Panc1 (cell line): ENCODE results near the gene GPR107. TPM values are rescaled to one million over a fixed set of nuclear protein-coding genes. Genes with fewer than 3 reads are reported as not detected.

Source experiments
- ATAC-seq: fragments of 200-7000 bp; cut with Tn5 transposase; 2 replicates; pipeline ENCODE4 v1.9.1; 2020; ENCODE audit warnings: mild to moderate bottlenecking, moderate library complexity
- BruUV-seq: library from RNA; stranded (reverse); fragments of 400-500 nt; replicated peaks from 2 replicates; lab custom pipeline; 2021; lab: Mats Ljungman, UMichigan
- CTCF ChIA-PET: fragments of 300-600 bp; sonication (Branson Sonifier 250); formaldehyde crosslinking; loops from one replicate; lab custom pipeline; 2022; ENCODE audit warnings: antibody characterized with exemption; lab: Charles Lee
- POLR2A ChIA-PET: fragments of 300-600 bp; sonication (Branson Sonifier 250); formaldehyde crosslinking; loops from one replicate; lab custom pipeline; 2022; ENCODE audit warnings: antibody characterized with exemption; lab: Charles Lee
- DNase-seq: peaks from one replicate; pipeline ENCODE4 v3.0.0-alpha.2; 2010; ENCODE audit warnings: low read depth, low spot score
- H3K27ac ChIP-seq: 2 replicates; pipeline ENCODE4 v1.5.1; 2011; ENCODE audit warnings: mild to moderate bottlenecking, low read length, inconsistent platforms
- H3K27me3 ChIP-seq: fragments of 200-500 bp; sonication (Bioruptor generic); 2 replicates; pipeline ENCODE4 v1.6.0; 2014; ENCODE audit warnings: low read length, inconsistent platforms; ENCODE audit not compliant: control insufficient read depth, insufficient read depth
- H3K36me3 ChIP-seq: fragments of 200-500 bp; sonication (Bioruptor generic); 2 replicates; pipeline ENCODE4 v1.5.1; 2014; ENCODE audit warnings: inconsistent platforms, mild to moderate bottlenecking, low read length, moderate library complexity; ENCODE audit not compliant: control insufficient read depth, insufficient read depth
- H3K4me1 ChIP-seq: 2 replicates; pipeline ENCODE4 v1.5.1; 2011; ENCODE audit warnings: inconsistent platforms, mild to moderate bottlenecking, low read length, moderate library complexity; ENCODE audit not compliant: control insufficient read depth, insufficient read depth
- H3K4me3 ChIP-seq, 2 experiments: 2 replicates each; pipeline ENCODE4 v1.5.1; 2011 to 2012; ENCODE audit warnings: low read depth in 2 of 2, low read length in 2 of 2, mild to moderate bottlenecking in 2 of 2, inconsistent platforms in 1 of 2, moderate library complexity in 1 of 2
- H3K9me3 ChIP-seq: fragments of 200-500 bp; sonication (Bioruptor generic); 2 replicates; pipeline ENCODE4 v1.5.1; 2014; ENCODE audit warnings: low read depth, mild to moderate bottlenecking, inconsistent platforms, low read length, moderate library complexity; ENCODE audit not compliant: control insufficient read depth, insufficient read depth
- POLR2AphosphoS5 ChIP-seq: IDR thresholded peaks from 2 replicates; pipeline ENCODE4 v1.6.1; 2012; ENCODE audit warnings: mild to moderate bottlenecking, low read depth, low read length, moderate library complexity
- SIN3A ChIP-seq: IDR thresholded peaks from 2 replicates; pipeline ENCODE4 v1.6.1; 2012; ENCODE audit warnings: low read depth, mild to moderate bottlenecking, low read length, moderate library complexity, borderline replicate concordance; ENCODE audit not compliant: insufficient read depth
- TCF7L2 ChIP-seq: IDR thresholded peaks from 2 replicates; pipeline ENCODE4 v1.6.1; 2011; ENCODE audit warnings: mild to moderate bottlenecking, low read depth, low read length, inconsistent platforms
- in situ Hi-C: cut with HindIII; loops from 2 replicates; pipeline ENCODE4 v1.10.0; 2016; ENCODE audit warnings: low sequenced_read_pairs, low pct_unique_long_range_greater_than_20kb
- intact Hi-C: fragments of 100-400 bp; cut with micrococcal nuclease; formaldehyde crosslinking; loops from one replicate; pipeline ENCODE4 v1.10.0; 2022; ENCODE audit not compliant: unreplicated experiment
- total RNA-seq: library from RNA; stranded (reverse); gene quantifications from one replicate; pipeline ENCODE4 v1.2.1, GENCODE V29; 2021; ENCODE audit not compliant: unreplicated experiment
- TF ChIP-seq, protein P1 (sequence below), 2 experiments: IDR thresholded peaks; 2 replicates each; pipeline ENCODE4 v1.6.1; 2011 to 2012; ENCODE audit warnings: low read depth in 2 of 2, control low read depth in 1 of 2, low read length in 1 of 2, mild to moderate bottlenecking in 1 of 2, moderate library complexity in 1 of 2; ENCODE audit not compliant: insufficient read depth in 1 of 2
- TF ChIP-seq, protein P2 (sequence below): fragments of 450-650 bp; IDR thresholded peaks from 2 replicates; pipeline ENCODE4 v1.5.1; 2017; ENCODE audit warnings: mild to moderate bottlenecking

GPR107 gene
- total RNA-seq, 1 experiment from 2014 or later, result 43.0 TPM

DNA sequence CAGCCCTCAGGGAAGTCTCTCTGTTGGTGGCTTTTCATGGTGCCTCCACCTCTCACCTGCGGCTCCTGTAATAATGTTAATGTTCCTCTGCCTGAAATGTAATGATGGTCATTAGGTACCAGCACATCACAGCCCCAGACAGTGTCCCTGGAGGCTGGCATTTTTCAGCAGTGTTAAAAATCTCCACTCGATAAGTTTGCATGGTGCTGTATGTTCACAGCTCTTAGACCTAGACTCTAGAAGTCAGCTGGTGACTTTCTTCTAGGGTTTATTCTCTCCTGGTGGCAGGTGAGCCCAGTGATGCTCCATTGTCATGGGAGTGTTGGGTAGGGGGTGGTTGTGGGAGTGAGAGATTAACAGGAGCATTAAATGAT lies 53.1 kb downstream of the GPR107 start:
- Histone ChIP-seq H3K36me3 (peaks cover 2% of the 10 kb centered on the region; the same call in 1 of the 2 replicates), H3K27me3 (no peaks in the 10 kb centered on the region), H3K27ac (no peak overlapping the region), H3K4me1 (no peaks in the 10 kb centered on the region), H3K4me3 (no peak overlapping the region), H3K9me3 (no peaks in the 10 kb centered on the region)
- DNase-seq (no peak), ATAC-seq (peak; percentile 45; the same call in 1 of the 2 replicates)
- intact Hi-C loops, result loop anchor here (5.0 kb wide), 2 partner anchors 135 to 235 kb away; no protein-coding TSS in a partner anchor
- BruUV-seq, result no TSS peak
- ChIA-PET POLR2A (no interaction called here), CTCF (interaction anchor here (0.5 kb wide), 1 partner anchor 115 kb away, joined by 3 read pairs; no protein-coding TSS in a partner anchor)
- TF ChIP-seq, protein P1, sequence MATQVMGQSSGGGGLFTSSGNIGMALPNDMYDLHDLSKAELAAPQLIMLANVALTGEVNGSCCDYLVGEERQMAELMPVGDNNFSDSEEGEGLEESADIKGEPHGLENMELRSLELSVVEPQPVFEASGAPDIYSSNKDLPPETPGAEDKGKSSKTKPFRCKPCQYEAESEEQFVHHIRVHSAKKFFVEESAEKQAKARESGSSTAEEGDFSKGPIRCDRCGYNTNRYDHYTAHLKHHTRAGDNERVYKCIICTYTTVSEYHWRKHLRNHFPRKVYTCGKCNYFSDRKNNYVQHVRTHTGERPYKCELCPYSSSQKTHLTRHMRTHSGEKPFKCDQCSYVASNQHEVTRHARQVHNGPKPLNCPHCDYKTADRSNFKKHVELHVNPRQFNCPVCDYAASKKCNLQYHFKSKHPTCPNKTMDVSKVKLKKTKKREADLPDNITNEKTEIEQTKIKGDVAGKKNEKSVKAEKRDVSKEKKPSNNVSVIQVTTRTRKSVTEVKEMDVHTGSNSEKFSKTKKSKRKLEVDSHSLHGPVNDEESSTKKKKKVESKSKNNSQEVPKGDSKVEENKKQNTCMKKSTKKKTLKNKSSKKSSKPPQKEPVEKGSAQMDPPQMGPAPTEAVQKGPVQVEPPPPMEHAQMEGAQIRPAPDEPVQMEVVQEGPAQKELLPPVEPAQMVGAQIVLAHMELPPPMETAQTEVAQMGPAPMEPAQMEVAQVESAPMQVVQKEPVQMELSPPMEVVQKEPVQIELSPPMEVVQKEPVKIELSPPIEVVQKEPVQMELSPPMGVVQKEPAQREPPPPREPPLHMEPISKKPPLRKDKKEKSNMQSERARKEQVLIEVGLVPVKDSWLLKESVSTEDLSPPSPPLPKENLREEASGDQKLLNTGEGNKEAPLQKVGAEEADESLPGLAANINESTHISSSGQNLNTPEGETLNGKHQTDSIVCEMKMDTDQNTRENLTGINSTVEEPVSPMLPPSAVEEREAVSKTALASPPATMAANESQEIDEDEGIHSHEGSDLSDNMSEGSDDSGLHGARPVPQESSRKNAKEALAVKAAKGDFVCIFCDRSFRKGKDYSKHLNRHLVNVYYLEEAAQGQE (IDR thresholded peaks at IDR 0.05; ENCODE audit: insufficient read depth in 1 of 2, low read depth in 2 of 2, low read length in 1 of 2), result no peak
- TF ChIP-seq TCF7L2, result no peak
- TF ChIP-seq, protein P2, sequence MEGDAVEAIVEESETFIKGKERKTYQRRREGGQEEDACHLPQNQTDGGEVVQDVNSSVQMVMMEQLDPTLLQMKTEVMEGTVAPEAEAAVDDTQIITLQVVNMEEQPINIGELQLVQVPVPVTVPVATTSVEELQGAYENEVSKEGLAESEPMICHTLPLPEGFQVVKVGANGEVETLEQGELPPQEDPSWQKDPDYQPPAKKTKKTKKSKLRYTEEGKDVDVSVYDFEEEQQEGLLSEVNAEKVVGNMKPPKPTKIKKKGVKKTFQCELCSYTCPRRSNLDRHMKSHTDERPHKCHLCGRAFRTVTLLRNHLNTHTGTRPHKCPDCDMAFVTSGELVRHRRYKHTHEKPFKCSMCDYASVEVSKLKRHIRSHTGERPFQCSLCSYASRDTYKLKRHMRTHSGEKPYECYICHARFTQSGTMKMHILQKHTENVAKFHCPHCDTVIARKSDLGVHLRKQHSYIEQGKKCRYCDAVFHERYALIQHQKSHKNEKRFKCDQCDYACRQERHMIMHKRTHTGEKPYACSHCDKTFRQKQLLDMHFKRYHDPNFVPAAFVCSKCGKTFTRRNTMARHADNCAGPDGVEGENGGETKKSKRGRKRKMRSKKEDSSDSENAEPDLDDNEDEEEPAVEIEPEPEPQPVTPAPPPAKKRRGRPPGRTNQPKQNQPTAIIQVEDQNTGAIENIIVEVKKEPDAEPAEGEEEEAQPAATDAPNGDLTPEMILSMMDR, result no peak
- no peak for TF ChIP-seq SIN3A
- no peak for TF ChIP-seq POLR2AphosphoS5
- in situ Hi-C loops, result no loop called here

DNA sequence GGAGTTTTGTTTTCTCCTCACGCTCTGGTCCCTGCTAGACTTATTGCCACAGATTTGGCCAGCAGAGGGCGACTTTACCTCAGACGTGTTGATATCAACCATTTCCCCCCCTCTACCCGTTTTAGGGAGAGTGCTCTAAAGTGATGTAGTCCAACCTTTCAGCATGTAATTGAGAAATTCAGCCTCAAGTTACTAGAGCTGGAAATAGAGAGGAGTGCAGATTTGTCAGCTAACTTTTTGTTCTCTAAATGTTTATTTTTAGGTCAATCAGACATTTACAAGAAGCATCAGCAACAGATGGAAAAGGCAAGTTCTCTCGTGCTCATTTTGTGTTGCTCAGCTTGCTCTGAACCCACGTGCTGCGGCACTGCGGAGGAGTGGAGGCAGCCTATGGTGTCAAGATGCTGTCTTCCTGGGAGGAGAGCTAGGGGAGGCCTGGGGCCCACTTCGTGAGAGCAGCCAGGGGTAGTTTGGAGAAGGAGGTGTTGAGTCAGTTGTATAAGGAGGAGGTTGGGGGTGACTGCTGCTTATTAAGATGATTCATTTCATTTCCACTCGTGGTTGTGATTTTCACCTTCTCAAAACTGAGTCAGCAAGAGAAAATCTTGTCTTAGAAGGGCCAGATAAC lies 53.6 kb downstream of the GPR107 start:
- ATAC-seq (peak; percentile 93), DNase-seq (peak; percentile 27)
- peaks cover 2% of the 10 kb centered on the region; the same call in 1 of the 2 replicates for H3K36me3 ChIP-seq
- no peaks in the 10 kb centered on the region for H3K4me1 ChIP-seq
- intact Hi-C loops (loop anchor here (5.0 kb wide), 2 partner anchors 135 to 235 kb away; no protein-coding TSS in a partner anchor), in situ Hi-C loops (no loop called here)
- H3K27ac ChIP-seq, result no peak overlapping the region
- H3K27me3 ChIP-seq, result no peaks in the 10 kb centered on the region
- no peak overlapping the region for H3K4me3 ChIP-seq
- TF ChIP-seq, protein P2, result peak; percentile 82
- TF ChIP-seq, protein P1 (IDR thresholded peaks at IDR 0.05; ENCODE audit: insufficient read depth in 1 of 2, low read depth in 2 of 2, low read length in 1 of 2), result no peak
- no TSS peak for BruUV-seq
- ChIA-PET POLR2A (no interaction called here), CTCF (interaction anchor here (0.5 kb wide), 1 partner anchor 228 kb away, joined by 3 read pairs; no protein-coding TSS in a partner anchor)
- H3K9me3 ChIP-seq, result no peaks in the 10 kb centered on the region
